Activated CD8-positive, alpha-beta T cell treated with anti-CD3 and anti-CD28 coated beads, Interleukin-2, amount 10 ng/mL, durations not matched to agents 7 days and 5 days (primary cell): ENCODE measurements around the gene GALNT12. TPM values are rescaled to one million over a fixed set of nuclear protein-coding genes. Genes with fewer than 3 reads are reported as not detected.

Source experiments
- ATAC-seq: fragments of 150-1000 bp; cut with Tn5 transposase; one replicate; pipeline ENCODE4 v1.10.0; 2021; ENCODE audit warnings: moderate library complexity
- CTCF ChIA-PET: fragments of 350-600 bp; sonication (Branson Sonifier 250); formaldehyde crosslinking; loops from one replicate; lab custom pipeline; 2021; ENCODE audit warnings: antibody characterized with exemption; lab: Charles Lee
- POLR2A ChIA-PET: fragments of 350-600 bp; sonication (Branson Sonifier 250); formaldehyde crosslinking; loops from one replicate; lab custom pipeline; 2021; ENCODE audit warnings: antibody characterized with exemption; lab: Charles Lee
- DNase-seq: peaks from one replicate; pipeline ENCODE4 v3.0.0-alpha.2; 2020
- H3K27ac Mint-ChIP-seq: one replicate; pipeline ENCODE4 v1.8.0; 2021; ENCODE audit warnings: mild to moderate bottlenecking, mixed read lengths
- H3K27me3 Mint-ChIP-seq: one replicate; pipeline ENCODE4 v1.8.0; 2021; ENCODE audit warnings: low read depth, mixed read lengths
- H3K36me3 Mint-ChIP-seq: one replicate; pipeline ENCODE4 v1.8.0; 2021; ENCODE audit warnings: low read depth, mixed read lengths
- H3K4me1 Mint-ChIP-seq: one replicate; pipeline ENCODE4 v1.8.0; 2021; ENCODE audit warnings: low read depth, mixed read lengths
- H3K4me3 Mint-ChIP-seq: one replicate; pipeline ENCODE4 v1.8.0; 2021; ENCODE audit warnings: mild to moderate bottlenecking, mixed read lengths
- H3K9me3 Mint-ChIP-seq: one replicate; pipeline ENCODE4 v1.8.0; 2022; ENCODE audit warnings: mixed read lengths; ENCODE audit not compliant: insufficient read depth
- total RNA-seq, 2 experiments: library from RNA; stranded (reverse); gene quantifications; one replicate each; pipeline ENCODE4 v1.2.3, GENCODE V29; 2021

The GALNT12 gene
- total RNA-seq, 2 experiments from 2014 or later, result 7.9 to 8.8 TPM

DNA sequence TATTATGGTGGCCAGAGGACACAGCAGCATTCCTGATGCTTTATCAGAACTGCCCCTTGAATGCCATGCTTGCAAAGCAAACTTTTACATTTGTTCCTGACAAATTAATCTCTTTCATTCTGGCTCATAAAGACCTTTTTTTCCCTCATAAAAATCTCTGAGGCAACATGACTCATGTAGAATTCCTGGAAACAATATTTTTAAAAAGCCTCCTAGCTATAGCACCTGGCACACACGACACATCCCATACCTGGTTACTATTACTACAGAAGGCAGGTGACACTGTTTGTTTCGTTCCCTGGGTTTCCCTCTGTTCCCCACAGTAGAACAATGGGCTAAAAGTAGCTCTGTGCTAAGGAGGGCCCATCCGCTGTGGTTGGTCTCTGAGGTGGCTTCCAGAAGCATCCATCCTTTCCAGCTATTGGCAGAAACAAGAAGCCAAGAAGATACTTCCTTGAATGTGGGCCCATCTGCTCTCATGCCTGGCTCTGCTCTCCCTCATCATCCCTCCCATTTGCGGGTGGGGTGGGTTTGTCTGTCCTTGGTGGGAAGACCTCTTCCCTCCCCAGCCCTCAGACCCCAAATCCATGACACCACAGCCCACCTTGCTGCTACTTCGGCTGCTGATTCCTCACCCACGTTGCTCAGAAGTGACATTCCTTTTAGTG is 59.1 kb downstream of the GALNT12 start:
- ChIA-PET POLR2A (no interaction called here), CTCF (no interaction called here)
- Mint-ChIP-seq H3K27ac (no peak overlapping the region), H3K4me3 (no peak overlapping the region), H3K9me3 (no peaks in the 10 kb centered on the region), H3K4me1 (peaks cover 13% of the 10 kb centered on the region), H3K36me3 (no peaks in the 10 kb centered on the region), H3K27me3 (peaks cover 20% of the 10 kb centered on the region)
- ATAC-seq, result no peak
- DNase-seq, result no peak

- Mint-ChIP-seq H3K36me3 (no peaks in the 10 kb centered on the region), H3K4me1 (peaks cover 13% of the 10 kb centered on the region), H3K27ac (no peak overlapping the region), H3K4me3 (no peak overlapping the region), H3K27me3 (peaks cover 20% of the 10 kb centered on the region), H3K9me3 (no peaks in the 10 kb centered on the region)
- no peak for DNase-seq
- POLR2A ChIA-PET, result no interaction called here
- ATAC-seq, result no peak
- CTCF ChIA-PET, result no interaction called here
Observed at GRCh38 chr9:98867103-98867428, 59.6 kb downstream of the GALNT12 start.

GRCh38 chr9:98867429-98868168 is 60.1 kb downstream of the GALNT12 start:
- CTCF ChIA-PET, result no interaction called here
- ATAC-seq, result no peak
- Mint-ChIP-seq H3K4me1 (peaks cover 13% of the 10 kb centered on the region), H3K36me3 (no peaks in the 10 kb centered on the region), H3K9me3 (no peaks in the 10 kb centered on the region), H3K4me3 (no peak overlapping the region), H3K27me3 (peaks cover 20% of the 10 kb centered on the region), H3K27ac (no peak overlapping the region)
- DNase-seq, result no peak
- POLR2A ChIA-PET, result no interaction called here

DNA sequence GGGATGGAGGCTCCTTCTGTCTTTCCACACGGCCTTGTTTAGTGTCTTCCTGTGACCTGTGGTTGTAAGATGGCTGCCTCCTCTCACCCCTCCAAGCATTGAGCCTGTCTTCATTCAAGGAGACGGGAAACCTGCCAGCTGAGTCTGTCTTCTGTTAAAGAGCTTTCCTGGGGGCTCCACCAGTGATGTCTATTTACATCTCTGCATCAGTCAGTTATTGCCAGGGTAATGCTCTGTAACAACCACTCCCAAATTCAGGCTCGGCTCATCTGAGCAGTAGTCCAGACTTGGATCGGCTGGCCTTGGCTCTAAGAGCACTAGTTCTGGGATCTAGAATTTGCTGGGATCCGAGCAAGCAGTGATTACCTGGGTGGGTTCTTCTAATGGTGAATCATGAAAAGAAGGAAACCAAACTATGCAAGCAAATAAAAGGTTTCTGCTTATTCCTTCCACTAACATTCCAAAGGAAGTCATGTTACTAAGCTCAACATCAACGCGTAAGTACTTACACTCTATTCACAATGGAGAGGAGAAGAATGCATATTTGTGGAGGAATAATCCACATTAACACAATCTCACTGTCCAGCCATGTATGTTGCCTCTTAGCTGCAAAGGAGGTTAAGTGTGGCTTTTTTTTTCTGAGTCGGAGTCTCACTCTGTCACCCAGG is 61.7 kb downstream of the GALNT12 start:
- Mint-ChIP-seq H3K27me3 (peaks cover 16% of the 10 kb centered on the region), H3K4me3 (no peak overlapping the region), H3K27ac (no peak overlapping the region), H3K4me1 (peaks cover 13% of the 10 kb centered on the region), H3K9me3 (no peaks in the 10 kb centered on the region), H3K36me3 (no peaks in the 10 kb centered on the region)
- POLR2A ChIA-PET, result no interaction called here
- no peak for ATAC-seq
- CTCF ChIA-PET, result no interaction called here
- no peak for DNase-seq

DNA sequence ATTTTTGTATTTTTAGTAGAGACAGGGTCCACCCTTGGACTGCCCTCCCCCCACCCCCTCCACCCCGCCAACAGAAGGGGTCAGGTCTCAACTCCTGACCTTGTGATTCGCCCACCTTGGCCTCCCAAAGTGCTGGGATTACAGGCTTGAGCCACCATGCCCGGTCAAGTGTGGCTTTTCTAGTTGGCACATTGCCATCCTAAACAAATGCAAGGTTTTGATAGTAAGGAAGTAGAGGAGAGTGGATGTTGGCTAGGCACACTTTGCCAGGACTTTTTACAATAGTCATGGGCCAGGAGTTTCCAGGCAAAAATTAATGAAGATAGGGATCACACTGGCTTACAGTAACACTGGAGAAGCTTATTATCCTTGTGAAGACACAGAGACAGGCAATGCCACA is 62.4 kb downstream of the GALNT12 start:
- no peaks in the 10 kb centered on the region for H3K36me3 Mint-ChIP-seq
- H3K4me1 Mint-ChIP-seq, result peaks cover 13% of the 10 kb centered on the region
- ATAC-seq (no peak), DNase-seq (no peak)
- CTCF ChIA-PET, result no interaction called here
- peaks cover 11% of the 10 kb centered on the region for H3K27me3 Mint-ChIP-seq
- H3K9me3 Mint-ChIP-seq, result no peaks in the 10 kb centered on the region
- POLR2A ChIA-PET, result no interaction called here
- H3K27ac Mint-ChIP-seq, result no peak overlapping the region
- H3K4me3 Mint-ChIP-seq, result no peak overlapping the region

- H3K9me3 Mint-ChIP-seq, result no peaks in the 10 kb centered on the region
- no peak overlapping the region for H3K27ac Mint-ChIP-seq
- CTCF ChIA-PET, result interaction anchor here (1.0 to 1.3 kb wide), 2 partner anchors 10 to 23 kb away, joined by 3 to 4 read pairs; no protein-coding TSS in a partner anchor
- ATAC-seq, result no peak
- POLR2A ChIA-PET, result no interaction called here
- H3K36me3 Mint-ChIP-seq, result no peaks in the 10 kb centered on the region
- H3K4me3 Mint-ChIP-seq, result no peak overlapping the region
- no peak for DNase-seq
- H3K27me3 Mint-ChIP-seq, result peaks cover 7% of the 10 kb centered on the region
- H3K4me1 Mint-ChIP-seq, result peaks cover 13% of the 10 kb centered on the region
Observed at GRCh38 chr9:98870782-98871557, 63.5 kb downstream of the GALNT12 start.

DNA sequence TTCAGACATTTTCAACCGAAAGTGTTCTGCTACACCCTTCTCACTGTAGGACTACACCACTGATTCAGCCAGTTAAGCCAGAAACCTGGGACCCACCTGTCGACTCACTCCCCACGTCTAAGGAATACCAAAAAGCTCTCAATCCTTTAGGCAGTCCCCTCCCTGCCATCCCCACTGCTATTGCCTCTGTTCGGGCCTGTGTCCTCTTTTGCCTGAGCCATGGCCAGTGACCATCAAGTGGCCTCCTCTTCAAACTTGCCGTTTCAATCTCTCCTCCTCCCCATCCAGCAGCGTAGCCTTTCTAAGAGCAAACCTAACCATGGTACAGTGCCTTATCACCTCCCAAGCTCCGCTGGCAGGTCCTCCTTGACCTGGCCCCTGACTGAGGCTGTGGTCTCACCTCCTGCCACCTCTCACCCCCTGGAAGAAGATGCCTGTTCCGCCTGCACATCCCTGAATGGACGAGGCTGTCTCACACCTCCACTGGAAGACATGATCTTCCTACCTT is 64.1 kb downstream of the GALNT12 start:
- H3K9me3 Mint-ChIP-seq, result no peaks in the 10 kb centered on the region
- peaks cover 4% of the 10 kb centered on the region for H3K27me3 Mint-ChIP-seq
- H3K4me3 Mint-ChIP-seq, result no peak overlapping the region
- POLR2A ChIA-PET, result no interaction called here
- no peaks in the 10 kb centered on the region for H3K36me3 Mint-ChIP-seq
- DNase-seq (no peak), ATAC-seq (no peak)
- H3K4me1 Mint-ChIP-seq, result peaks cover 13% of the 10 kb centered on the region
- H3K27ac Mint-ChIP-seq, result no peak overlapping the region
- CTCF ChIA-PET, result interaction anchor here (1.0 to 1.3 kb wide), 2 partner anchors 10 to 23 kb away, joined by 3 to 4 read pairs; no protein-coding TSS in a partner anchor

DNA sequence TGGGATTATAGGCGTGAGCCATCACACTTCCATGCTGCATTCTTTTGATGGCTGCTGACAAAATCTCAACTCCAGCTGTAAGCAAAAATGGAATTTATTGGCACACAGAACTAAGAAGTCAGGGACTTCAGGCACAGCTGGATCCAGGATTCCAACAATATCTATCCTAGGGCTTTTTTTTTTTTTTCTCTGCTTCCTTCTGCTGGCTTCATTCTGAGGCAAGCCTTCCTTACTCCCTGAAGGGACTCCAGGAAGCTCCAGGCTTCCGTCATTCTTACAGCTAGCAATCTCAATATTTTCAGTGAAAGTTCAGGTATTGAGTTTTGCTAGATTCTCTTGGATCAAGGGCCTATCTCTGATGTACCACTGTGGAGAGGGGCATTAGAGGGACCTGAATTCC is 66.1 kb downstream of the GALNT12 start:
- no peak for DNase-seq
- no peaks in the 10 kb centered on the region for H3K36me3 Mint-ChIP-seq
- POLR2A ChIA-PET, result interaction anchor here (0.5 kb wide), 1 partner anchor 423 kb away, joined by 3 read pairs; no protein-coding TSS in a partner anchor
- H3K4me3 Mint-ChIP-seq, result no peak overlapping the region
- CTCF ChIA-PET, result interaction anchor here (0.6 kb wide), 1 partner anchor 97 kb away, joined by 4 read pairs; no protein-coding TSS in a partner anchor
- no peaks in the 10 kb centered on the region for H3K27me3 Mint-ChIP-seq
- H3K27ac Mint-ChIP-seq, result no peak overlapping the region
- no peak for ATAC-seq
- H3K4me1 Mint-ChIP-seq, result no peaks in the 10 kb centered on the region
- no peaks in the 10 kb centered on the region for H3K9me3 Mint-ChIP-seq

GRCh38 chr9:98873951-98874371 is 66.5 kb downstream of the GALNT12 start:
- POLR2A ChIA-PET, result no interaction called here

GRCh38 chr9:98874721-98875255 is 67.3 kb downstream of the GALNT12 start:
- ChIA-PET CTCF (no interaction called here), POLR2A (no interaction called here)
- Mint-ChIP-seq H3K4me1 (no peaks in the 10 kb centered on the region), H3K27me3 (no peaks in the 10 kb centered on the region), H3K27ac (no peak overlapping the region), H3K36me3 (no peaks in the 10 kb centered on the region), H3K4me3 (no peak overlapping the region), H3K9me3 (no peaks in the 10 kb centered on the region)
- ATAC-seq, result no peak
- DNase-seq, result no peak

More at GRCh38 chr9:98873951-98874371, 66.5 kb downstream of the GALNT12 start:
- no peaks in the 10 kb centered on the region for H3K36me3 Mint-ChIP-seq
- no peaks in the 10 kb centered on the region for H3K27me3 Mint-ChIP-seq
- no peak for DNase-seq
- no peak overlapping the region for H3K4me3 Mint-ChIP-seq
- no peak overlapping the region for H3K27ac Mint-ChIP-seq
- ATAC-seq, result no peak
- CTCF ChIA-PET, result no interaction called here
- no peaks in the 10 kb centered on the region for H3K9me3 Mint-ChIP-seq
- no peaks in the 10 kb centered on the region for H3K4me1 Mint-ChIP-seq

DNA sequence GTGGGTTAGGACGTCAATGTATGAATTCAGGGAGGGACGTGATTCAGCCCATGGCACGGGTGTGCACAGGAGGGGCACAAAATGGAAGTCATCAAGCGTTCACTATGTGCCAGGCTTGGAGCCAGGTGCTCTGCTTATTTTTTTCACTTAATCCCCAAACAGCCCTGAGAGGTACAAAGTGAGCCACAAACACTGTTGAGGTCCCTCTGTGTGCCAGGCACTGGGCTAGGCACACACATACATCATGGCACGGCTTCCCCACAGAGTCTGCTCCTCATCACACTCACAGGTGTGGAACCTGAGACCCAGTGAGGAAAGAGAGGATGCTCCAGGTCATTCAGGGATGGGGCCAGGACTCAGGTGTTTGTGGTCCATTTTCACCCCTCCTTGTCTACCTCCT is 68.1 kb downstream of the GALNT12 start:
- POLR2A ChIA-PET, result no interaction called here
- H3K36me3 Mint-ChIP-seq, result no peaks in the 10 kb centered on the region
- H3K27me3 Mint-ChIP-seq, result no peaks in the 10 kb centered on the region
- DNase-seq (no peak), ATAC-seq (no peak)
- no peaks in the 10 kb centered on the region for H3K4me1 Mint-ChIP-seq
- CTCF ChIA-PET, result no interaction called here
- no peaks in the 10 kb centered on the region for H3K9me3 Mint-ChIP-seq
- H3K27ac Mint-ChIP-seq, result no peak overlapping the region
- H3K4me3 Mint-ChIP-seq, result no peak overlapping the region
